Measurements from ENCODE around the gene TRIL.

TRIL gene

GRCh38 chr7:28941633-28942032, 16.5 kb downstream of the TRIL start:
- H3K4me3 ChIP-seq (ENCODE audit: low read length) = no peak overlapping the region
- TF ChIP-seq, protein P1, sequence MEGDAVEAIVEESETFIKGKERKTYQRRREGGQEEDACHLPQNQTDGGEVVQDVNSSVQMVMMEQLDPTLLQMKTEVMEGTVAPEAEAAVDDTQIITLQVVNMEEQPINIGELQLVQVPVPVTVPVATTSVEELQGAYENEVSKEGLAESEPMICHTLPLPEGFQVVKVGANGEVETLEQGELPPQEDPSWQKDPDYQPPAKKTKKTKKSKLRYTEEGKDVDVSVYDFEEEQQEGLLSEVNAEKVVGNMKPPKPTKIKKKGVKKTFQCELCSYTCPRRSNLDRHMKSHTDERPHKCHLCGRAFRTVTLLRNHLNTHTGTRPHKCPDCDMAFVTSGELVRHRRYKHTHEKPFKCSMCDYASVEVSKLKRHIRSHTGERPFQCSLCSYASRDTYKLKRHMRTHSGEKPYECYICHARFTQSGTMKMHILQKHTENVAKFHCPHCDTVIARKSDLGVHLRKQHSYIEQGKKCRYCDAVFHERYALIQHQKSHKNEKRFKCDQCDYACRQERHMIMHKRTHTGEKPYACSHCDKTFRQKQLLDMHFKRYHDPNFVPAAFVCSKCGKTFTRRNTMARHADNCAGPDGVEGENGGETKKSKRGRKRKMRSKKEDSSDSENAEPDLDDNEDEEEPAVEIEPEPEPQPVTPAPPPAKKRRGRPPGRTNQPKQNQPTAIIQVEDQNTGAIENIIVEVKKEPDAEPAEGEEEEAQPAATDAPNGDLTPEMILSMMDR (conservative IDR thresholded peaks at IDR 0.05; ENCODE audit: low read length) = no peak
- no peak for DNase-seq (ENCODE audit: low read depth)

GRCh38 chr7:28940741-28941384, 17.3 kb downstream of the TRIL start:
- no peak for DNase-seq (ENCODE audit: low read depth)
- TF ChIP-seq, protein P1 (conservative IDR thresholded peaks at IDR 0.05; ENCODE audit: low read length) = no peak

GRCh38 chr7:28939844-28940544, 18.1 kb downstream of the TRIL start:
- TF ChIP-seq, protein P1 (conservative IDR thresholded peaks at IDR 0.05; ENCODE audit: low read length) = no peak
- DNase-seq (ENCODE audit: low read depth) = no peak
- no peak overlapping the region for H3K4me3 ChIP-seq (ENCODE audit: low read length)

More at GRCh38 chr7:28940741-28941384, 17.3 kb downstream of the TRIL start:
- H3K4me3 ChIP-seq (ENCODE audit: low read length) = no peak overlapping the region

- no peak overlapping the region for H3K4me3 ChIP-seq (ENCODE audit: low read length)
- DNase-seq (ENCODE audit: low read depth) = no peak
- TF ChIP-seq, protein P1 (conservative IDR thresholded peaks at IDR 0.05; ENCODE audit: low read length) = no peak
These were observed 18.8 kb downstream of the TRIL start for GRCh38 chr7:28939367-28939766.

DNA sequence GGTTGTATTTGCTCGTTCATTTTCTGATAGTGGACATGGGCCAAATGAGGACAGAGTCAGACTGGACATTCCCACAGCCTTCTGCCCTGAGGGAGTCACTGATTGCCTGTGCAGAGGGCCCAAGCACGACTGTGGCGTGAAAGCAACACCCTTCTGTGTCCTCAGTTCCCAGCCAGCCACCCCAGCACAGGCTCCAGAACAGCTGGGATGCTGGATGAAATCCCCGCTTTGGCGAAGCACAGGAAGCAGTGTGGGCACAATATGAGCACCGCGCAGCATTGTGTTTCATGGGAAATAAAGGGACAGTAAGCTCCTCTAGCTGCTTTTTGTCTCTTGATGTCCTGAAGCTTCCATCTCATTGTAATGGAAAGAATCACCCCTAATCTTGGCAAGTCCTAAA, 20.5 kb downstream of the TRIL start:
- DNase-seq (ENCODE audit: low read depth) = no peak
- TF ChIP-seq, protein P1 (conservative IDR thresholded peaks at IDR 0.05; ENCODE audit: low read length) = no peak

GRCh38 chr7:28937103-28937502, 21.0 kb downstream of the TRIL start:
- no peak overlapping the region for H3K4me3 ChIP-seq (ENCODE audit: low read length)
- peak; percentile 21 for DNase-seq (ENCODE audit: low read depth)
- TF ChIP-seq, protein P1 (conservative IDR thresholded peaks at IDR 0.05; ENCODE audit: low read length) = no peak

More for the DNA sequence above, 20.5 kb downstream of the TRIL start:
- no peak overlapping the region for H3K4me3 ChIP-seq (ENCODE audit: low read length)

- no peak for DNase-seq (ENCODE audit: low read depth)
- TF ChIP-seq, protein P1 (conservative IDR thresholded peaks at IDR 0.05; ENCODE audit: low read length) = no peak
- H3K4me3 ChIP-seq (ENCODE audit: low read length) = no peak overlapping the region
These were observed 24.2 kb downstream of the TRIL start for GRCh38 chr7:28933846-28934320.
